ENCODE results near the gene NFE2. TPM values are rescaled to one million over a fixed set of nuclear protein-coding genes. Genes with fewer than 3 reads are reported as not detected.

Gene NFE2
- polyA plus RNA-seq, result 10 to 100 TPM in 1 of 3 donors, 1 to 10 TPM in 1, under 1 TPM in 1; 0.28 to 10.6 (median 5.3) TPM

DNA sequence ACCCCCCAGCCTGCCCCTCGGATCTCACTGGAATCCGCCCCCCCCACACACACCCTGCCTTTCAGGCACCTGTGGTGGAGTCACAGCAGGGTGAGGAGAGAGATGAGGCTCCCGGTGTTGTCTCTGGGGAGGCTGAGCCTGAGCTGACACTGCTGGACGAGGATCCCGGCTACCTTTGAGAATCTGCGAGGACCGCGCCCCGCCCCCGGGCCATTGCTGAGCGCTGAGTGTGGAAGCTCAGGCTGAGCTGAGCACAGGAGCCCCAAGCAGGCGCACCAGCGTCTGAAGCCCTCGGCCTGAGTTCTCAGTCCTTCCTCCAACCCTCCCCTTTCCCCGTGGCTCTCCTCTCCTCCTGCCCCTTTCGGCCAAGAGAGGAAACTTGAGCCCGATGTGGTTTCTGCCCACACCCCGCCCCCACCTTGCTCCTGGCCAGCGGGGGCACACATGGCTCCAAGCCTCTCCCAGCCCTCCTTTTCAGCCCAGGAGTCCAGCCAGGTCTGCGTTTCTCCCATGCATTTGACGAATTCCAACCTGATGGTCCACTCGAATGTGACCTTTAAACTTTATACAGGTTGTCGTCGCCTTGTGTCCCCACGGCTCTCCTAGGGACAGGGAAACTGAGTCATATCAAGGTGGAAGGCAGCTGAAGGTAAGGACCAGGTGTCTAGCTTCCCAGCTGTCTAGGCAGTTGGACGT is at the start of gene NFE2:
Gene NFE2 (minus strand): TSS at position 284 of the 696 bp plus-strand sequence. CDS start 5,767 bp downstream, outside the sequence.
- no peak within 1 kb of the TSS for H3K27ac ChIP-seq (ENCODE audit: low read depth, low read length)
- WGBS, 3 donors, result 2 to 4% (median 4%) methylated on average over 26 of the region's 26 CpGs

DNA sequence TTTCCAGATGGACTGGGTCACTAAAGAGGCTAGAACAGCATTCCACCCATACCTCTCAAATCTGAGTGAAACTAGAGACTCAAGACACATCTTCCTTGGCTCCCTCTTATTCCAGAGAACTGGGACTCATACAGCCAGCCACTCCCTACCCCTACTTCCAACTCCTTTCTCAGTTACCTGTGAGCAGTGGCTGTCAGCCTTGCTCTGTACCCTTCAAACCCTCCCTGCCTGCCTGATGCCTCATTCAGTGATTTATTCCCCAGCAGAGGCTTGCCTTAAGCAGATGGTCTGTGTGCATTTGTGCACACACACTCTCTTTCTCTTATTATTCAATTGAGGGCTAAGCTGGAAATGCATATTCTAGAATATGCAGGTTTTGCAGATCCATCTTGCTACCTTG is 48.9 kb upstream of the NFE2 start:
- no peak overlapping the region for H3K27ac ChIP-seq (ENCODE audit: low read depth, low read length)

DNA sequence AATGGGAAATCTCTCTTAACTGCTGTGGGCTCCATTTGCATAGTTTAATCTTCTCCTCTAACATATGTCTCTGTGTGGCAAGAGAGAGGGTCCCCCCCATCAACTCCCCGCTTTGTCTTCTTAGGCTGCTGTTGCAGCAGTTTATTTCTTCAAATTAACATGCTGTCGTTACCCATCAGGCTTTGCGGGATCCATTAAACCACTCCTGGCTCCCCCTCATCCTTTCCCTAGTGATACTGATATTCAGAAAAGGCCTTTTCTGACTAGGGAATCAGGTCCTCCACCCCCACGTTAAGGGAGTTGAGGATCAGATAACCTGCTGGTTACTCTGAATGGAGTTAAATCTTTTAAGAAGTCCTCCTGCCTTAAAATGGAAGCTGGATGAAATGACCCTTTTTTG is 48.2 kb upstream of the NFE2 start:
- no peak overlapping the region for H3K27ac ChIP-seq (ENCODE audit: low read depth, low read length)
- 80 to 87% (median 85%) methylated on average over 4 of the region's 4 CpGs for WGBS, 3 donors

- 70 to 88% (median 82%) methylated on average over 9 of the region's 9 CpGs for WGBS, 3 donors
- H3K27ac ChIP-seq (ENCODE audit: low read depth, low read length), result no peak overlapping the region
Measured at GRCh38 chr12:54341378-54342300, 40.8 kb upstream of the NFE2 start.

DNA sequence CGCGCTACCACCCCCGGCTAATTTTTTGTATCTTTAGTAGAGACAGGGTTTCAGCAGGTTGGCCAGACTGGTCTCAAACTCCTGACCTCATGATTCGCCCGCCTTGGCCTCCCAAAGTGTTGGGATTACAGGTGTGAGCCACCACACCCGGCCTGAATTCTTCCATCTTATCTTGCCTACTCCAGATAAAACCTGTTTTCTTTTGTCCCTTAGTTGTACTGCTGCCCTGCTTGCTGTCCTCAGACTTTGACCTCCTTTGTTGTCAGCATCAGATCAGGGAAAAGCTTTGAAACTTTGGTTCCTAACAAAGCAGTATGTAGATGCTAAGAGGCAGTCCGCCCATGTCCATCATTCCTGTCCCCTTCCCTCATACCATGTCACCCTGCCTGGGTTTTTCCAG is 40.0 kb upstream of the NFE2 start:
- WGBS, 3 donors, result 78 to 95% (median 89%) methylated on average over 7 of the region's 7 CpGs
- H3K27ac ChIP-seq (ENCODE audit: low read depth, low read length), result no peak overlapping the region

DNA sequence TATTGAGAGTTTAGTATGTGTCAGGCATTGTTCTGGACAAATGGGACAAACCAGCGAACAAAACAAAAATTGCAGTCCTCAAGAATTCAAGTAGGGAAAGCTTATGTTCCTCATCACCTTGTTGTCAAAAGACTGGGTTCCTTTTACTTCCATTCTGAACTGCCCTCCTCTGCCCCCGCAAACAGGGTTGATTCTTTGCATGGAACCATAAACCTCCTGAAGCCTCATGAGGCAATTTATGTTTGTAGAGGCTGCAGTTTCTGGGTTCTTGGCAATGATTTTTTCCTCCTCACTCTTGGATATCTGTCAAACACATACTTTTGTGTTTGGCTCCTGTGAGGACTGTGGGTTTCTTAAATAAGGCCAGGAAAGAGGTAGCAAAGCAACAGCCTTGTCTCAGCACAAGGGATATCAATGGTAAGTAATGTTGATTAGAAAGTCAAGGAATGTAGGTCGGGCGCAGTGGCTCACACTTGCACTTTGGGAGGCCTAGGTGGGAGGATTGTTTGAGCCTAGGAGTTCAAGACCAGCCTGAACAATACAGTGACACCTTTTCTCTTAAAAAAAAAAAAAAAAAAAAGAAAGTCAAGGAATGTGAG is 38.0 kb upstream of the NFE2 start:
- 73 to 78% (median 76%) methylated on average over 4 of the region's 4 CpGs for WGBS, 3 donors
- H3K27ac ChIP-seq (ENCODE audit: low read depth, low read length), result no peak overlapping the region

GRCh38 chr12:54337854-54338650 is 37.2 kb upstream of the NFE2 start:
- WGBS, 3 donors, result 45 to 68% (median 61%) methylated on average over 3 of the region's 3 CpGs
- no peak overlapping the region for H3K27ac ChIP-seq (ENCODE audit: low read depth, low read length)

GRCh38 chr12:54337280-54337842 is 36.5 kb upstream of the NFE2 start:
- no peak overlapping the region for H3K27ac ChIP-seq (ENCODE audit: low read depth, low read length)
- 25 to 59% (median 54%) methylated on average over 3 of the region's 3 CpGs for WGBS, 3 donors

- 93 to 97% (median 93%) methylated on average over 4 of the region's 4 CpGs for WGBS, 3 donors
- H3K27ac ChIP-seq (ENCODE audit: low read depth, low read length), result no peak overlapping the region
Measured at GRCh38 chr12:54333420-54334034, 32.7 kb upstream of the NFE2 start.

DNA sequence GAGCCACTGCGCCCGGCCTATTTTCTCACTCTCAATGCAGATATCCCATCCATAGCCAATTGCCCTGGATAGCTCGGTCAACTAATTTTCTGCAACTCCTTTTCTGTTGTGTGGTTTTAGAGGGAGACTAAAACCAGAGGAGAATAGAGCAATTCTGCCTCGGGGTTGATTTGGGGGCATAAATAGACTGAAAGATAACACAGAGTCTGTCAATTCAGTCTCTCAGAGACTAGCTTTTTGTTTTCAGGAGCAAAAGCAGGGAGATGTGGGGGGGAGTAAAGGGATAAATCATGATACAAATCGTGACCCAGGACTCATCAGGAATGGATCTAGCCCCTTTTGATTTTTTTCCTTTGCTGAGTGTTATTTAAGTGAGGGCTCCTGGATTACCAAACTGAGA is 30.6 kb upstream of the NFE2 start:
- 83 to 90% (median 84%) methylated on average over 5 of the region's 5 CpGs for WGBS, 3 donors
- H3K27ac ChIP-seq (ENCODE audit: low read depth, low read length), result no peak overlapping the region

DNA sequence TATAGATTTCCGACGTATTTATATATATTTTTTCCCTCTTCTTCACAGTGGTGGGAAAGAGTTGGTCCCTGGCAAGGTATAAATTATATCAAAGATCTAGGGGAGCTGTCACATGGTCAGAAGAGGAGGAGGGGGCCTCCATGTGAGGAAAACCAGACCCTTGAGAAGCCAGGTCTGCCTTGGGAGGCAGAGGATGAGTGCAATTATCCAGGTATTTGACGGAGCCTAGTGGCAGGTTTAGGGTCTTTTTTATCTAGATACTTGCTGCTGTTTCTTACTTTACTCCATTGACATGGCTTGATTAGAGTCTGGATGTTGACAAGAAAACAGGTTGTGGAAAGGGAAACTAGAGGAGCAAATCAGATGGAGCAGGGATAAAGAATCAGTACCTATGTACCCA is 29.6 kb upstream of the NFE2 start:
- 69 to 71% (median 69%) methylated on average over 3 of the region's 3 CpGs for WGBS, 3 donors
- H3K27ac ChIP-seq (ENCODE audit: low read depth, low read length), result no peak overlapping the region

DNA sequence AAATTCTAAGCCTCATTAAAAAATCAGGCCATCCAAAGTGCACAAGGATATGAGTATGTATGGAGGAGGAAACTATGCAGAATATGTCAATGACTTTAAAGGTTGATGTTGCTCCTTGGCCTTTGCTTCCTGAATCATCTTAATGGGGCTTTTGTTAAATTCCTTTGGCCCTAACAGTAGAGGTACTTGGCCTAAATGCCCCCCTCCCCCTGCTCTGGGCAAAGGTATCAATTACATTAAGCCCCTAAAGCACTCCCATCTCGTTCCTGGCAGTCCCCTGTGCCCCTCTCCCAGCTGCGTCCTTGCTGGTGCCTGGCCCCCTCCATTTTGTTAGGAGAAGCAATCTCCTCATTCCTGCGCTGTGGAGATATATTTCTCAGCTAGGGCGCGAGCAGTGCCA is 28.9 kb upstream of the NFE2 start:
- H3K27ac ChIP-seq (ENCODE audit: low read depth, low read length), result no peak overlapping the region
- 64 to 82% (median 77%) methylated on average over 5 of the region's 5 CpGs for WGBS, 3 donors

DNA sequence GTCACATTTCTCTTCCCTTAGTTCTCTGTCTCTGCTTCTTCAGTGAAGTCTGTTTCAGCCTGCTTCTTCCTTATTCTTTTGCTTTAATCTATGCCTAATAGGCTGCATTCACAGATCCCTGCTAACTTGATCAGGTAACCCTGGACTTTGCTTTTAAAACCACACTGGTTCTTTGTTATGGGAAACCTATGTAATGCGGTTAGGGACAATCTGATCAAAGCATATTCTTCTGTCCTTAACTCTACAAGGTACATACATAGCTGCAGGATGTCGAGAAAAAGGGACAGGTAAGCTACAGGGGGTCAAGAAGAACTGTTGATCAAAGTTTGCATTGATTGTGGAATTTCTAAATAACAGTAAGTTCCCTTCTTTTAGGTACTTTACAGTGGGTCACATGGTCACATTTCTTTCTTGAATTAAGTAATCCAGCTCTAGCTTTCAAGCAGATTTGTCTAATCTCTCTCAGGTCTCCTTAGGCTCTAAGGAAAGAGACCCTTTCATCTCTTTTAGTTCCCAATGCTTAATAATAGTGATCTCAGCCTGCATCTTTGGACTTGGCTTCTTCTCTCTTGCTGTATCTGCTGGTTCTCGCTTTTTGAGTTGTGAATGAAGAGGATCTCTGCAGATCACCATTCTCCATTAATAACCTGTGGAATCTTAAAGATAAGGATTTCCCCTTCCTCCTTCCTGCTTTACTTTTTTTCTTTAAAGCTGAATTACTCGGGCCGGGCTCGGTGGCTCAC is 28.0 kb upstream of the NFE2 start:
- whole genome bisulfite sequencing, 3 donors, result 59 to 81% (median 75%) methylated on average over 6 of the region's 6 CpGs
- H3K27ac ChIP-seq (ENCODE audit: low read depth, low read length), result no peak overlapping the region

GRCh38 chr12:54325442-54326109 is 24.8 kb upstream of the NFE2 start:
- 22 to 52% (median 50%) methylated on average over 22 of the region's 22 CpGs for WGBS, 3 donors
- peak overlapping the region; percentile 46 for H3K27ac ChIP-seq (ENCODE audit: low read depth, low read length)

- WGBS, 3 donors, result 1 to 2% (median 1%) methylated on average over 34 of the region's 34 CpGs
- H3K27ac ChIP-seq (ENCODE audit: low read depth, low read length), result peak within 1 kb of the TSS; percentile 46
Measured at GRCh38 chr12:54324617-54325441, 24.0 kb upstream of the NFE2 start, which contains the start of gene COPZ1. Gene COPZ1 (plus strand): TSS chr12:54325131. CDS start chr12:54325164, 33 bp downstream.

GRCh38 chr12:54321363-54321762 is 20.5 kb upstream of the NFE2 start:
- WGBS, 3 donors, result 88 to 93% (median 91%) methylated on average over 5 of the region's 5 CpGs

More at GRCh38 chr12:54321363-54321762, 20.5 kb upstream of the NFE2 start:
- H3K27ac ChIP-seq (ENCODE audit: low read depth, low read length), result no peak overlapping the region
